HCT116 (cell line): Measurements from ENCODE around the gene SIRT7.

ENCODE experiments used
- EGR1 ChIP-seq: IDR thresholded peaks from 2 replicates; pipeline ENCODE4 v1.6.1; 2012; ENCODE audit warnings: low read depth
- EZH2 ChIP-seq: fragments of 200-600 bp; sonication (generic); IDR thresholded peaks from 2 replicates; pipeline ENCODE4 v1.6.1; 2017; ENCODE audit warnings: antibody characterized with exemption, mixed run types
- FOSL1 ChIP-seq: IDR thresholded peaks from 2 replicates; pipeline ENCODE4 v1.6.1; 2012; ENCODE audit warnings: low read depth
- POLR2A ChIP-seq: IDR thresholded peaks from 2 replicates; pipeline ENCODE4 v1.7.0; 2011; ENCODE audit warnings: borderline replicate concordance; ENCODE audit not compliant: insufficient read depth, insufficient read length; ENCODE audit errors: extremely low read depth
- RAD21 ChIP-seq: IDR thresholded peaks from 2 replicates; pipeline ENCODE4 v1.6.1; 2012; ENCODE audit warnings: low read depth, mild to moderate bottlenecking
- SIN3A ChIP-seq: IDR thresholded peaks from 2 replicates; pipeline ENCODE4 v1.6.1; 2012; ENCODE audit warnings: low read depth
- ZFX ChIP-seq: fragments of 450-650 bp; IDR thresholded peaks from 2 replicates; pipeline ENCODE4 v1.6.1; 2017
- TF ChIP-seq, protein P1 (sequence below), 3 experiments: fragments of 200-600 bp in 1 of 3; sonication (generic) in 1 of 3; IDR thresholded peaks in 2 of 3; conservative IDR thresholded peaks in 1 of 3; 2 replicates each; pipeline ENCODE4 v1.5.1; 2012 to 2017; ENCODE audit warnings: low read depth in 2 of 3, low read length in 2 of 3, antibody characterized with exemption in 1 of 3, borderline replicate concordance in 1 of 3, control low read depth in 1 of 3, mild to moderate bottlenecking in 1 of 3, mixed read lengths in 1 of 3, mixed run types in 1 of 3, moderate library complexity in 1 of 3; ENCODE audit not compliant: insufficient read depth in 1 of 3
- TF ChIP-seq, protein P2 (sequence below): IDR thresholded peaks from 2 replicates; pipeline ENCODE4 v1.6.1; 2012
- TF ChIP-seq, protein P3 (sequence below): IDR thresholded peaks from 2 replicates; pipeline ENCODE4 v1.6.1; 2012

DNA sequence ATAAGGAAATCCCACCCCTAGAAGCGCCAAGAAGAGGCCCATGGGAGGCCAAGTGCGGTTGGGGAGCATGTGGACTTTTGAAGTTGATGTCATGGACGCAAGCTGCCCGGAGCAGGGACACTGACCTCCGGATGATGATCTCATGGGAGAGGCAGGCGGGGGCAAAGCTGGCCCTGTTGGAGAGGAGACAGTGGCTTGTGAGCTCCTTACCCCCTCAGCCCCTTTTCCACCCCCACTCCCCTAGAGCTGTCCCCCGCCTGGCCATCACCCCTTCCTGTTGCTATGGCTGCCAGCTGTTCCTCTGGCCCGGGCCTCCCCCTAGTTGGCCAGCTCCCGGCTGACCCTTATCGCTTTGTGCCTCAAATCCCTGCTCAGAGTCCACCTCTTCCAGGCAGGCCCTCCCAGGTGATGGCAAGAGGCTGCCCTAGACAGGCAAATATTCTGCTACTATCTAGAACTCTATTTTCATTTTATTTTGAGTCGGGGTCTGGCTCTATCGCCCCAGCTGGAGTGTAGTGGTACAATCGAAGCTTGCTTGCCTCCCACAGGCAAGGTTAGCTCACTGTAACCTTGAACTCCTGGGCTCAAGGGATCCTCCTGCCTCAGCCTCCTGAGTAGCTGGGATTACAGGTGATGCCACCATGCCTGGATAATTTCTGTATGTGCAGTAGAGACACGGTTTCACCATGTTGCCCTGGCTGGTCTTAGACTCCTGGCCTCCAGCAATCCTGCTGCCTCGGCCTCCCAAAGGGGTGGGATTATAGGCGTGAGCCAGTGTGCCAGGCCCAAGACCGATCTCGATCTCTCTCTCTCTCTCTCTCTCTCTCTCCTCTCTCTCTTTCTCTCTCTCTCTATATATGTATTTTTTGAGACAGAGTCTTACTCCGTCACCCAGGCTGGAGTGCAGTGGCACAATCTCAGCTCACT lies 36.4 kb upstream of the SIRT7 start:
- TF ChIP-seq, protein P1, sequence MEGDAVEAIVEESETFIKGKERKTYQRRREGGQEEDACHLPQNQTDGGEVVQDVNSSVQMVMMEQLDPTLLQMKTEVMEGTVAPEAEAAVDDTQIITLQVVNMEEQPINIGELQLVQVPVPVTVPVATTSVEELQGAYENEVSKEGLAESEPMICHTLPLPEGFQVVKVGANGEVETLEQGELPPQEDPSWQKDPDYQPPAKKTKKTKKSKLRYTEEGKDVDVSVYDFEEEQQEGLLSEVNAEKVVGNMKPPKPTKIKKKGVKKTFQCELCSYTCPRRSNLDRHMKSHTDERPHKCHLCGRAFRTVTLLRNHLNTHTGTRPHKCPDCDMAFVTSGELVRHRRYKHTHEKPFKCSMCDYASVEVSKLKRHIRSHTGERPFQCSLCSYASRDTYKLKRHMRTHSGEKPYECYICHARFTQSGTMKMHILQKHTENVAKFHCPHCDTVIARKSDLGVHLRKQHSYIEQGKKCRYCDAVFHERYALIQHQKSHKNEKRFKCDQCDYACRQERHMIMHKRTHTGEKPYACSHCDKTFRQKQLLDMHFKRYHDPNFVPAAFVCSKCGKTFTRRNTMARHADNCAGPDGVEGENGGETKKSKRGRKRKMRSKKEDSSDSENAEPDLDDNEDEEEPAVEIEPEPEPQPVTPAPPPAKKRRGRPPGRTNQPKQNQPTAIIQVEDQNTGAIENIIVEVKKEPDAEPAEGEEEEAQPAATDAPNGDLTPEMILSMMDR (IDR thresholded peaks at IDR 0.05 in 2 of 3, conservative IDR thresholded peaks at IDR 0.05 in 1 of 3; ENCODE audit: borderline replicate concordance in 1 of 3, insufficient read depth in 1 of 3, low read depth in 2 of 3, low read length in 2 of 3), result no peak
- TF ChIP-seq ZFX (no peak), RAD21 (no peak), EZH2 (no peak), FOSL1 (no peak), EGR1 (no peak), POLR2A (no peak), SIN3A (no peak)
- TF ChIP-seq, protein P2, sequence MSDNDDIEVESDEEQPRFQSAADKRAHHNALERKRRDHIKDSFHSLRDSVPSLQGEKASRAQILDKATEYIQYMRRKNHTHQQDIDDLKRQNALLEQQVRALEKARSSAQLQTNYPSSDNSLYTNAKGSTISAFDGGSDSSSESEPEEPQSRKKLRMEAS, result no peak
- TF ChIP-seq, protein P3, sequence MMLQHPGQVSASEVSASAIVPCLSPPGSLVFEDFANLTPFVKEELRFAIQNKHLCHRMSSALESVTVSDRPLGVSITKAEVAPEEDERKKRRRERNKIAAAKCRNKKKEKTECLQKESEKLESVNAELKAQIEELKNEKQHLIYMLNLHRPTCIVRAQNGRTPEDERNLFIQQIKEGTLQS, result no peak
